Measurements from ENCODE around the gene MIER1.
"Not testable (repeated sequence)": the region's sequence is repeated elsewhere in the genome, so short reads cannot be mapped to it uniquely, and the experiment has no call there.

The MIER1 gene

DNA sequence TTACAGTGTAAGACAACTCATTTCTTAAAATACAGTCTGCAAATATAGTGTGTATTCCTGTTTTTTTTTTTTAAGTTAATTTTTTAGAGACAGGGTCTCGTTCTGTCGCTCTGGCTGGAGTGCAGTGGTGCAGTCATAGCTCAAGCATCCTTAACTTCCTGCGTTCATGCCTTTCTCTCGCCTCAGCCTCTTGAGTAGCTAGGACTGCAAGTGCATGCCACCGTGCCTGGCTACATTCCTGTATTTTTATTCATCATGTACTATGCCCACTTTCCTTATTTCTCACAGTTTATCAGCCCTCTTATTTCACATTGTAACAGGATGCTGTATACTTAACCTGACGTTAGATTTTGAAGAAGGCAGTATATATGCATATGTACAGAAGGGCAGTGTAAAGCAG lies 26.7 kb downstream of the MIER1 start:
- no peak for DNase-seq (ENCODE audit: extremely low read depth, low read depth)
- no peak for TF ChIP-seq CTCF (IDR thresholded peaks at IDR 0.05; ENCODE audit: low read depth, low read length)

- no peak for TF ChIP-seq CTCF (IDR thresholded peaks at IDR 0.05; ENCODE audit: low read depth, low read length)
- DNase-seq (ENCODE audit: extremely low read depth, low read depth): no peak
Observed at GRCh38 chr1:66954208-66954607, 29.4 kb downstream of the MIER1 start.

- no peak for TF ChIP-seq CTCF (IDR thresholded peaks at IDR 0.05; ENCODE audit: low read depth, low read length)
- DNase-seq (ENCODE audit: extremely low read depth, low read depth): no peak
Observed at GRCh38 chr1:66957938-66958337, 33.1 kb downstream of the MIER1 start.

DNA sequence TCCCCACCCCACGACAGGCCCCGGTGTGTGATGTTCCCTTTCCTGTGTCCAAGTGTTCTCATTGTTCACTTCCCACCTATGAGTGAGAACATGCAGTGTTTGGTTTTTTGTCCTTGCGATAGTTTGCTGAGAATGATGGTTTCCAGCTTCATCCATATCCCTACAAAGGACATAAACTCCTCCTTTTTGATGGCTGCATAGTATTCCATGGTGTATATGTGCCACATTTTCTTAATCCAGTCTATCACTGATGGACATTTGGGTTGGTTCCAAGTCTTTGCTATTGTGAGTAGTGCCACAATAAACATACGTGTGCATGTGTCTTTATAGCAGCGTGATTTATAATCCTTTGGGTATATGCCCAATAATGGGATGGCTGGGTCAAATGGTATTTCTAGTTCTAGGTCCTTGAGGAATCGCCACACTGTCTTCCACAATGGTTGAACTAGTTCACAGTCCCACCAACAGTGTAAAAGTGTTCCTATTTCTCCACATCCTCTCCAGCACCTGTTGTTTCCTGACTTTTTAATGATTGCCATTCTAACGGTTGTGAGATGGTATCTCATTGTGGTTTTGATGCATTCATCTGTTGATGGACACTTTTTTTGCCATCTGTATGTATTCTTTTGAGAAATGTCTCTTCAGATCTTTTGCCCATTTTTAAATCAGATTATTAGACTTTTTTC lies 41.5 kb downstream of the MIER1 start:
- not testable (repeated sequence) for DNase-seq (ENCODE audit: extremely low read depth, low read depth)

DNA sequence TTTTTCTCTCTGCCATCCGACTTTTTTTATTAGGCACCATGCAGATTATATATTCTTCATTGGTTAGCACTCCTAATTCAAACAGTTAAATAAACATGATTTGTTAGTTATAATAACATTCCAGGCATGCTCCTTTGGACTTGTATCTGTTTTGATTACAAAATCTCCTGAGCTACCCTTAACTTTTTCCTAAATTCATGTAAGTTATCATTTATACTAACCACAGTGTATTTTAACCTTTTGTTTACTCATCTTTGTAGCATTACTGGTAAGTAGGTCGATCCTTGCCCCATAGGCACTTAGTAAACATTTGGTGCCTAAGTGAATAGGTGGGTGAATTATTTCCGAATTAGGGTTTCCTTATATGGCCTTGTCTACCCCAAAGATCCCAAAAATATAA lies 43.8 kb downstream of the MIER1 start:
- no peak for TF ChIP-seq CTCF (IDR thresholded peaks at IDR 0.05; ENCODE audit: low read depth, low read length)
- DNase-seq (ENCODE audit: extremely low read depth, low read depth): no peak

DNA sequence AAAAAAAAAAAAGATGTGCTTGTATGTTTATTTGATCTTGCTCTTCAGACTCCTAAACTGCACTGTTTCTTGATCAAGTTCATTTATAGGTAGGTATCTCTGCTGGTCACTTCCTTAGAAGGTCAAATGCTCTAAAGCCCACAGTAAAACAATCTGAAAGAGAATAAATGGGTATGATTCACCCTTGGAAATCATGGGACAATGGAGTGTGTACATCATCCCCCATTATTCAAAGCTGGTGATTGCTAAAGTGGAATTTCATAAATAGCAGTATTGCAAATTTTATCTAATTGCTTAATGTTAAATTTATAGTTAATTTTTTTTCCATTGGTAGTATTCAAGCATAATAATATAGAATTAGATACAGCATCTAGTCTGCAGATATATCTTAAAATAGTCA lies 53.4 kb downstream of the MIER1 start:
- TF ChIP-seq CTCF (IDR thresholded peaks at IDR 0.05; ENCODE audit: low read depth, low read length): no peak
- no peak for DNase-seq (ENCODE audit: extremely low read depth, low read depth)

DNA sequence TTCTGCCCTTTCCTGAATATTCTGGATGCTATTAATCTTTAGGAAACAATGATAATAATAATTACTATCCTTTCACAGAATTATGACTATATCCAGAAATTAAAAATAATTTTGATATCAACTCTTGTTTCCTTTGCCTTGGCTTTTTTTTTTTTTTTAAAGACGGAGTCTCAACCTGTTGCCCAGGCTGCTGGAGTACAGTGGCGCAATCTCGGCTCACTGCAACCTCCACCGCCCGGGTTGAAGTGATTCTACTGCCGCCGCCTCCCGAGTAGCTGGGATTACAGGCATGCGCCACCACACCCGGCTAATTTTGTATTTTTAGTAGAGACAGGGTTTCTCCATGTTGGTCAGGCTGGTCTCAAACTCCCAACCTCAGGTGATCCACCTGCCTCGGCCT lies 54.8 kb downstream of the MIER1 start:
- DNase-seq (ENCODE audit: extremely low read depth, low read depth): not testable (repeated sequence)

GRCh38 chr1:66980745-66981367 lies 56.1 kb downstream of the MIER1 start:
- TF ChIP-seq CTCF (IDR thresholded peaks at IDR 0.05; ENCODE audit: low read depth, low read length): no peak
- DNase-seq (ENCODE audit: extremely low read depth, low read depth): no peak
